Measurements from ENCODE around the gene CBX1. TPM values are rescaled to one million over a fixed set of nuclear protein-coding genes. Genes with fewer than 3 reads are reported as not detected.

CBX1 gene
- total and polyA plus RNA-seq, 7 experiments from 2014 or later = 16.4 to 56.7 (median 26.1) TPM

GRCh38 chr17:48067245-48067644 lies 34.0 kb downstream of the CBX1 start:
- H3K36me3 ChIP-seq (ENCODE audit: control insufficient read depth in 2 of 3, insufficient read depth in 3 of 3, low read length in 3 of 3) = peaks cover 0 to 54% (median 5%) of the 10 kb centered on the region in 3 experiments
- POLR2A ChIA-PET = interaction anchor here (0.8 kb wide), 1 partner anchor 195 kb away, joined by 3 read pairs; no protein-coding TSS in a partner anchor

DNA sequence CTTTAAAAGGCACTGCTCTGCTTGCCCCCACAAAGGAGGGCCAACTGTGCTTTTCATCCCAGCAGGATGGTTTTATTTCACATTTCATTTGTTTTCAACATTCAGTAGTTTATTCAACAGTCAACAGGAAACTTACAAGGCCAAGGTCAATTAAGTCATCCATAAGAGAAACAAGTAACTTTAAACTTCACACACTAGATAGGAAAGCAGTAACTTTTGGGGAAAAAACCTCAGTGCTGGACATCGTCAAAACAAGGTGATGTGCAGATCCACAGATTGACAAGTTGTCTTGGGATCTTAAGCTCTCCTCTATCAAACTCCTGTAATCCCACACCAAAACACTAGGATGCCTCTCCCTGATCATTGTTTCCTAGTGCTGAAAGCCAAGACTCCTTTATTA lies 34.6 kb downstream of the CBX1 start:
- H3K27me3 ChIP-seq (ENCODE audit: control insufficient read depth in 2 of 2, insufficient read depth in 2 of 2, low read length in 2 of 2) = no peaks in the 10 kb centered on the region
- H3K36me3 ChIP-seq (ENCODE audit: control insufficient read depth in 2 of 3, insufficient read depth in 3 of 3, low read length in 3 of 3) = peaks cover 0 to 58% (median 6%) of the 10 kb centered on the region in 3 experiments
- Mint-ChIP-seq H3K36me3 (peaks cover 0 to 23% (median 16%) of the 10 kb centered on the region in 5 donors), H3K27ac (peak overlapping the region in 1 of 9 donors; percentile 47), H3K27me3 (no peaks in the 10 kb centered on the region), H3K4me3 (no peak overlapping the region), H3K4me1 (peaks cover 0 to 4% (median 0%) of the 10 kb centered on the region in 7 donors), H3K9me3 (no peaks in the 10 kb centered on the region)
- H3K27ac ChIP-seq (ENCODE audit: low read depth, low read length) = no peak overlapping the region
- DNase-seq = no peak
- ChIA-PET POLR2A (interaction anchor here (0.8 kb wide), 1 partner anchor 194 kb away, joined by 3 read pairs; no protein-coding TSS in a partner anchor), CTCF (interaction anchor here (0.7 kb wide), 1 partner anchor 17 kb away, joined by 4 read pairs; no protein-coding TSS in a partner anchor)
- no peak overlapping the region for H3K4me3 ChIP-seq (ENCODE audit: low read length)
- ATAC-seq = no peak
- intact Hi-C loops (cut with micrococcal nuclease) = no loop called here
- no peaks in the 10 kb centered on the region for H3K4me1 ChIP-seq (ENCODE audit: control insufficient read depth in 2 of 2, insufficient read depth in 2 of 2, low read length in 2 of 2)
- H3K9me3 ChIP-seq (ENCODE audit: control insufficient read depth in 2 of 3, low read length in 3 of 3) = no peaks in the 10 kb centered on the region

More at GRCh38 chr17:48067245-48067644, 34.0 kb downstream of the CBX1 start:
- Histone ChIP-seq H3K4me3 (ENCODE audit: low read length) (no peak overlapping the region), H3K27ac (ENCODE audit: low read depth, low read length) (no peak overlapping the region), H3K27me3 (ENCODE audit: control insufficient read depth in 2 of 2, insufficient read depth in 2 of 2, low read length in 2 of 2) (no peaks in the 10 kb centered on the region), H3K4me1 (ENCODE audit: control insufficient read depth in 2 of 2, insufficient read depth in 2 of 2, low read length in 2 of 2) (no peaks in the 10 kb centered on the region), H3K9me3 (ENCODE audit: control insufficient read depth in 2 of 3, low read length in 3 of 3) (no peaks in the 10 kb centered on the region)
- CTCF ChIA-PET = interaction anchor here (0.7 kb wide), 1 partner anchor 18 kb away, joined by 4 read pairs; no protein-coding TSS in a partner anchor
- H3K9me3 Mint-ChIP-seq = no peaks in the 10 kb centered on the region
- ATAC-seq (no peak), DNase-seq (no peak)
- no peak overlapping the region for H3K27ac Mint-ChIP-seq
- H3K4me3 Mint-ChIP-seq = no peak overlapping the region
- no peaks in the 10 kb centered on the region for H3K27me3 Mint-ChIP-seq
- intact Hi-C loops (cut with micrococcal nuclease) = no loop called here
- peaks cover 0 to 4% (median 0%) of the 10 kb centered on the region in 7 donors for H3K4me1 Mint-ChIP-seq
- peaks cover 0 to 24% (median 16%) of the 10 kb centered on the region in 5 donors for H3K36me3 Mint-ChIP-seq

GRCh38 chr17:48066192-48066591 lies 35.1 kb downstream of the CBX1 start:
- no peak for DNase-seq

DNA sequence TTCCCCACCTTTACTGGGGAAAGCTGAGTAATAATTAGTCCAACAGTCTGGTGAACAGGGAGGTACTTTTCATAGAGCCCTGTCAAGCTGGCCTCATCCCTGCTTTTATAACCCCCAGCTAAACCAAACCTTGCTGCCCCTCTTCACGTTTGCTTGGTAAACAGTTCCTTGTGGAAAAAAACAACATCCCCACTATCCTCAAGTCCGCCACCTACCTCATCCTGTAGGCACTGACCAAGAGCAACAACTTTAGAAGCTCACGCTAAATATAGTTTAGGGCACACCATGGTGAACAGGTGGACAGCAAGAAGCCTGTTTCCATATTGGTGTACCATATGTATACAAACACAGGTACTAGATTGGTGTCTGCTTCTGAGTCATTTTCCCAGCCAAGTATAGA lies 36.6 kb downstream of the CBX1 start:
- no peaks in the 10 kb centered on the region for H3K27me3 Mint-ChIP-seq
- Histone ChIP-seq H3K27me3 (ENCODE audit: control insufficient read depth in 2 of 2, insufficient read depth in 2 of 2, low read length in 2 of 2) (no peaks in the 10 kb centered on the region), H3K9me3 (ENCODE audit: control insufficient read depth in 2 of 3, low read length in 3 of 3) (no peaks in the 10 kb centered on the region), H3K4me3 (ENCODE audit: low read length) (no peak overlapping the region), H3K36me3 (ENCODE audit: control insufficient read depth in 2 of 3, insufficient read depth in 3 of 3, low read length in 3 of 3) (peaks cover 0 to 68% (median 4%) of the 10 kb centered on the region in 3 experiments), H3K4me1 (ENCODE audit: control insufficient read depth in 2 of 2, insufficient read depth in 2 of 2, low read length in 2 of 2) (no peaks in the 10 kb centered on the region), H3K27ac (ENCODE audit: low read depth, low read length) (no peak overlapping the region)
- no peak overlapping the region for H3K4me3 Mint-ChIP-seq
- H3K9me3 Mint-ChIP-seq = no peaks in the 10 kb centered on the region
- DNase-seq (no peak), ATAC-seq (no peak)
- ChIA-PET CTCF (interaction anchor here (1.1 kb wide), 1 partner anchor 39 kb away, joined by 4 read pairs; no protein-coding TSS in a partner anchor), POLR2A (no interaction called here)
- H3K36me3 Mint-ChIP-seq = peaks cover 0 to 30% (median 16%) of the 10 kb centered on the region in 5 donors
- peaks cover 0 to 8% (median 0%) of the 10 kb centered on the region in 7 donors for H3K4me1 Mint-ChIP-seq
- intact Hi-C loops (cut with micrococcal nuclease) = no loop called here
- peak overlapping the region in 1 of 9 donors; percentile 33 for H3K27ac Mint-ChIP-seq

More at GRCh38 chr17:48066192-48066591, 35.1 kb downstream of the CBX1 start:
- no peak overlapping the region for H3K4me3 ChIP-seq (ENCODE audit: low read length)
- H3K36me3 ChIP-seq (ENCODE audit: control insufficient read depth in 2 of 3, insufficient read depth in 3 of 3, low read length in 3 of 3) = peaks cover 0 to 57% (median 8%) of the 10 kb centered on the region in 3 experiments
- ATAC-seq = no peak
- CTCF ChIA-PET = no interaction called here
- H3K4me1 ChIP-seq (ENCODE audit: control insufficient read depth in 2 of 2, insufficient read depth in 2 of 2, low read length in 2 of 2) = no peaks in the 10 kb centered on the region
- POLR2A ChIA-PET = no interaction called here
- Mint-ChIP-seq H3K4me1 (peaks cover 0 to 8% (median 0%) of the 10 kb centered on the region in 7 donors), H3K27ac (no peak overlapping the region), H3K36me3 (peaks cover 0 to 23% (median 16%) of the 10 kb centered on the region in 5 donors), H3K4me3 (no peak overlapping the region), H3K9me3 (no peaks in the 10 kb centered on the region), H3K27me3 (no peaks in the 10 kb centered on the region)
- H3K27ac ChIP-seq (ENCODE audit: low read depth, low read length) = no peak overlapping the region
- H3K9me3 ChIP-seq (ENCODE audit: control insufficient read depth in 2 of 3, low read length in 3 of 3) = no peaks in the 10 kb centered on the region
- intact Hi-C loops (cut with micrococcal nuclease) = no loop called here
- no peaks in the 10 kb centered on the region for H3K27me3 ChIP-seq (ENCODE audit: control insufficient read depth in 2 of 2, insufficient read depth in 2 of 2, low read length in 2 of 2)

GRCh38 chr17:48062273-48062672 lies 39.0 kb downstream of the CBX1 start:
- Mint-ChIP-seq H3K36me3 (peaks cover 0 to 46% (median 14%) of the 10 kb centered on the region in 5 donors), H3K4me1 (peaks cover 0 to 8% (median 0%) of the 10 kb centered on the region in 7 donors)
- no peaks in the 10 kb centered on the region for H3K27me3 ChIP-seq (ENCODE audit: control insufficient read depth in 2 of 2, insufficient read depth in 2 of 2, low read length in 2 of 2)

DNA sequence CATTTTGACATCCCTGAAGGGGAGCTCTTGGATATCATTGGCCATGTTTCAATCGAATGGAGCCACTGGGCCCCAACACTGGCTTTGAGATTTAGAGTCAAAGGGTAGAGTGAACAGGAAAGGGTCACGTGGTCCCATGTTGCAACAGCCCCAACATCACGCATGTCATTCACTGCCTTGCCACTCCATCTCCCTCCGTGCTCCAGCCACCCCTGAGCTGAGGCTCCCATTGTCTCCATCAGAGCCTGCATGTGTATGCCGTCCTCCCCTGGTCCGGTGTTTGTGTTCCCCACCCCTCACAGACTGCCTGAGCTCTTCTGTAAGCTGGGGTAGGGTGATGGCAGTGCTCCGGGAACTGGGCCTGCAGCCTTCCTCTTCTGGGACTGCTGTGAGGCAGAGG lies 41.0 kb downstream of the CBX1 start:
- Histone ChIP-seq H3K4me1 (ENCODE audit: control insufficient read depth in 2 of 2, insufficient read depth in 2 of 2, low read length in 2 of 2) (no peaks in the 10 kb centered on the region), H3K27ac (ENCODE audit: low read depth, low read length) (no peak overlapping the region), H3K27me3 (ENCODE audit: control insufficient read depth in 2 of 2, insufficient read depth in 2 of 2, low read length in 2 of 2) (no peaks in the 10 kb centered on the region), H3K4me3 (ENCODE audit: low read length) (no peak overlapping the region), H3K36me3 (ENCODE audit: control insufficient read depth in 2 of 3, insufficient read depth in 3 of 3, low read length in 3 of 3) (peaks cover 5 to 84% (median 16%) of the 10 kb centered on the region in 3 experiments), H3K9me3 (ENCODE audit: control insufficient read depth in 2 of 3, low read length in 3 of 3) (no peaks in the 10 kb centered on the region)
- Mint-ChIP-seq H3K27ac (peak overlapping the region in 1 of 9 donors; percentile 12), H3K36me3 (peaks cover 0 to 46% (median 16%) of the 10 kb centered on the region in 5 donors), H3K4me3 (no peak overlapping the region), H3K4me1 (peaks cover 5 to 19% (median 14%) of the 10 kb centered on the region in 7 donors), H3K27me3 (no peaks in the 10 kb centered on the region), H3K9me3 (no peaks in the 10 kb centered on the region)
- ATAC-seq = no peak
- CTCF ChIA-PET = no interaction called here
- intact Hi-C loops (cut with micrococcal nuclease) = no loop called here
- POLR2A ChIA-PET = interaction anchor here (2.9 kb wide), 1 partner anchor 13 kb away, joined by 13 read pairs; the partner anchor contains the start of gene NFE2L1
- DNase-seq = no peak

More at GRCh38 chr17:48062273-48062672, 39.0 kb downstream of the CBX1 start:
- H3K27ac ChIP-seq (ENCODE audit: low read depth, low read length) = no peak overlapping the region
- DNase-seq (no peak), ATAC-seq (no peak)
- H3K9me3 ChIP-seq (ENCODE audit: control insufficient read depth in 2 of 3, low read length in 3 of 3) = no peaks in the 10 kb centered on the region
- no peak overlapping the region for H3K4me3 Mint-ChIP-seq
- H3K4me1 ChIP-seq (ENCODE audit: control insufficient read depth in 2 of 2, insufficient read depth in 2 of 2, low read length in 2 of 2) = no peaks in the 10 kb centered on the region
- no peak overlapping the region for H3K4me3 ChIP-seq (ENCODE audit: low read length)
- ChIA-PET POLR2A (no interaction called here), CTCF (interaction anchor here (1.0 kb wide), 1 partner anchor 37 kb away, joined by 3 read pairs; no protein-coding TSS in a partner anchor)
- H3K9me3 Mint-ChIP-seq = no peaks in the 10 kb centered on the region
- peak overlapping the region in 1 of 9 donors; percentile 17 for H3K27ac Mint-ChIP-seq
- H3K36me3 ChIP-seq (ENCODE audit: control insufficient read depth in 2 of 3, insufficient read depth in 3 of 3, low read length in 3 of 3) = peaks cover 5 to 82% (median 9%) of the 10 kb centered on the region in 3 experiments
- intact Hi-C loops (cut with micrococcal nuclease) = no loop called here
- no peaks in the 10 kb centered on the region for H3K27me3 Mint-ChIP-seq

Data from naive thymus-derived CD4-positive, alpha-beta T cell (primary cell).